GM12865 (cell line): ENCODE measurements around the gene CCDC178.
"Not testable (repeated sequence)": the region's sequence is repeated elsewhere in the genome, so short reads cannot be mapped to it uniquely, and the experiment has no call there.

ENCODE experiments used
- DNase-seq: peaks from one replicate; pipeline ENCODE4 v3.0.0; 2010; ENCODE audit warnings: low read depth
- H3K4me3 ChIP-seq: 2 replicates; pipeline ENCODE4 v1.5.1; 2011; ENCODE audit warnings: mild to moderate bottlenecking, low read depth, low read length, control low read depth
- CTCF ChIP-seq: IDR thresholded peaks from 2 replicates; pipeline ENCODE4 v1.5.1; 2011; ENCODE audit warnings: low read length, control low read depth, low read depth, inconsistent platforms; ENCODE audit not compliant: insufficient read depth; ENCODE audit errors: missing control alignments

The CCDC178 gene

GRCh38 chr18:33169218-33169617, 271.3 kb downstream of the CCDC178 start:
- H3K4me3 ChIP-seq: no peak overlapping the region
- DNase-seq: no peak
- no peak for TF ChIP-seq CTCF

GRCh38 chr18:33164121-33164520, 276.4 kb downstream of the CCDC178 start:
- DNase-seq, H3K4me3 ChIP-seq: not testable (repeated sequence)

GRCh38 chr18:33161131-33161530, 279.4 kb downstream of the CCDC178 start:
- no peak for TF ChIP-seq CTCF
- no peak overlapping the region for H3K4me3 ChIP-seq
- DNase-seq: no peak

- no peak overlapping the region for H3K4me3 ChIP-seq
- DNase-seq: no peak
- TF ChIP-seq CTCF: no peak
These were observed 281.4 kb downstream of the CCDC178 start for GRCh38 chr18:33159151-33159550.

- DNase-seq: no peak
- no peak overlapping the region for H3K4me3 ChIP-seq
- TF ChIP-seq CTCF: no peak
These were observed 282.6 kb downstream of the CCDC178 start for GRCh38 chr18:33157893-33158292.

GRCh38 chr18:33156906-33157470, 283.5 kb downstream of the CCDC178 start:
- TF ChIP-seq CTCF: no peak
- DNase-seq: no peak
- H3K4me3 ChIP-seq: no peak overlapping the region

- no peak overlapping the region for H3K4me3 ChIP-seq
- TF ChIP-seq CTCF: no peak
- no peak for DNase-seq
These were observed 286.5 kb downstream of the CCDC178 start for GRCh38 chr18:33154049-33154448.
